ENCODE measurements around the gene EPB41L3.

EPB41L3 gene

GRCh38 chr18:5541644-5542043 is 2.2 kb downstream of the EPB41L3 start:
- H3F3A ChIP-seq (ENCODE audit: insufficient read depth, low read length): no peaks in the 10 kb centered on the region
- no peak overlapping the region for H3K27ac ChIP-seq (ENCODE audit: low read depth, low read length, poor library complexity, severe bottlenecking)
- H3K4me3 ChIP-seq (ENCODE audit: low read depth, low read length, poor library complexity, severe bottlenecking): no peak overlapping the region
- no peak overlapping the region for H3K9ac ChIP-seq (ENCODE audit: low read length)
- no peaks in the 10 kb centered on the region for H3K27me3 ChIP-seq (ENCODE audit: insufficient read depth, low read length)
- no peak overlapping the region for H2AFZ ChIP-seq (ENCODE audit: low read length)
- H3K4me2 ChIP-seq (ENCODE audit: low read length): no peak overlapping the region
- no peaks in the 10 kb centered on the region for H3K4me1 ChIP-seq (ENCODE audit: insufficient read depth, low read length, severe bottlenecking)
- TF ChIP-seq CTCF (IDR thresholded peaks at IDR 0.05; ENCODE audit: low read length): no peak
- no peak for TF ChIP-seq EZH2 (IDR thresholded peaks at IDR 0.05; ENCODE audit: borderline replicate concordance, low read length)
- no peaks in the 10 kb centered on the region; the same call in 1 of the 2 replicates for H4K20me1 ChIP-seq (ENCODE audit: insufficient read depth, low read length)
- H3K79me2 ChIP-seq (ENCODE audit: insufficient read depth, low read length): no peaks in the 10 kb centered on the region
- peaks cover 3% of the 10 kb centered on the region; the same call in 1 of the 2 replicates for H3K9me2 ChIP-seq (ENCODE audit: low read depth, low read length)
- H3K9me3 ChIP-seq (ENCODE audit: low read length): no peaks in the 10 kb centered on the region
- no peaks in the 10 kb centered on the region for H3K36me3 ChIP-seq (ENCODE audit: insufficient read depth, low read length)

GRCh38 chr18:5539391-5539790 is 4.4 kb downstream of the EPB41L3 start:
- Histone ChIP-seq H3K9ac (ENCODE audit: low read length) (no peak overlapping the region), H3K36me3 (ENCODE audit: insufficient read depth, low read length) (no peaks in the 10 kb centered on the region), H3K4me3 (ENCODE audit: low read depth, low read length, poor library complexity, severe bottlenecking) (no peak overlapping the region), H2AFZ (ENCODE audit: low read length) (no peak overlapping the region), H3K4me1 (ENCODE audit: insufficient read depth, low read length, severe bottlenecking) (no peaks in the 10 kb centered on the region), H3K79me2 (ENCODE audit: insufficient read depth, low read length) (no peaks in the 10 kb centered on the region), H3F3A (ENCODE audit: insufficient read depth, low read length) (no peaks in the 10 kb centered on the region), H3K27me3 (ENCODE audit: insufficient read depth, low read length) (no peaks in the 10 kb centered on the region), H3K9me3 (ENCODE audit: low read length) (no peaks in the 10 kb centered on the region), H3K9me2 (ENCODE audit: low read depth, low read length) (peaks cover 3% of the 10 kb centered on the region; the same call in 1 of the 2 replicates), H3K27ac (ENCODE audit: low read depth, low read length, poor library complexity, severe bottlenecking) (no peak overlapping the region), H3K4me2 (ENCODE audit: low read length) (no peak overlapping the region), H4K20me1 (ENCODE audit: insufficient read depth, low read length) (no peaks in the 10 kb centered on the region; the same call in 1 of the 2 replicates)
- TF ChIP-seq CTCF (IDR thresholded peaks at IDR 0.05; ENCODE audit: low read length) (no peak), EZH2 (IDR thresholded peaks at IDR 0.05; ENCODE audit: borderline replicate concordance, low read length) (no peak)

- Histone ChIP-seq H3K9me3 (ENCODE audit: low read length) (no peaks in the 10 kb centered on the region), H3F3A (ENCODE audit: insufficient read depth, low read length) (no peaks in the 10 kb centered on the region), H3K79me2 (ENCODE audit: insufficient read depth, low read length) (no peaks in the 10 kb centered on the region), H3K4me2 (ENCODE audit: low read length) (no peak overlapping the region), H3K9me2 (ENCODE audit: low read depth, low read length) (peaks cover 3% of the 10 kb centered on the region; the same call in 1 of the 2 replicates), H3K36me3 (ENCODE audit: insufficient read depth, low read length) (no peaks in the 10 kb centered on the region), H3K4me3 (ENCODE audit: low read depth, low read length, poor library complexity, severe bottlenecking) (no peak overlapping the region), H4K20me1 (ENCODE audit: insufficient read depth, low read length) (no peaks in the 10 kb centered on the region; the same call in 1 of the 2 replicates), H3K27me3 (ENCODE audit: insufficient read depth, low read length) (no peaks in the 10 kb centered on the region), H2AFZ (ENCODE audit: low read length) (no peak overlapping the region), H3K9ac (ENCODE audit: low read length) (no peak overlapping the region), H3K4me1 (ENCODE audit: insufficient read depth, low read length, severe bottlenecking) (no peaks in the 10 kb centered on the region), H3K27ac (ENCODE audit: low read depth, low read length, poor library complexity, severe bottlenecking) (no peak overlapping the region)
- TF ChIP-seq CTCF (IDR thresholded peaks at IDR 0.05; ENCODE audit: low read length): no peak
- no peak for TF ChIP-seq EZH2 (IDR thresholded peaks at IDR 0.05; ENCODE audit: borderline replicate concordance, low read length)
Measured at GRCh38 chr18:5538544-5538943, 5.3 kb downstream of the EPB41L3 start.

Measured in OCI-LY1 (cell line).